Measurements from ENCODE around the gene BLOC1S4.

GRCh38 chr4:6731780-6732179 lies 15.8 kb downstream of the BLOC1S4 start:
- TF ChIP-seq, protein P1, sequence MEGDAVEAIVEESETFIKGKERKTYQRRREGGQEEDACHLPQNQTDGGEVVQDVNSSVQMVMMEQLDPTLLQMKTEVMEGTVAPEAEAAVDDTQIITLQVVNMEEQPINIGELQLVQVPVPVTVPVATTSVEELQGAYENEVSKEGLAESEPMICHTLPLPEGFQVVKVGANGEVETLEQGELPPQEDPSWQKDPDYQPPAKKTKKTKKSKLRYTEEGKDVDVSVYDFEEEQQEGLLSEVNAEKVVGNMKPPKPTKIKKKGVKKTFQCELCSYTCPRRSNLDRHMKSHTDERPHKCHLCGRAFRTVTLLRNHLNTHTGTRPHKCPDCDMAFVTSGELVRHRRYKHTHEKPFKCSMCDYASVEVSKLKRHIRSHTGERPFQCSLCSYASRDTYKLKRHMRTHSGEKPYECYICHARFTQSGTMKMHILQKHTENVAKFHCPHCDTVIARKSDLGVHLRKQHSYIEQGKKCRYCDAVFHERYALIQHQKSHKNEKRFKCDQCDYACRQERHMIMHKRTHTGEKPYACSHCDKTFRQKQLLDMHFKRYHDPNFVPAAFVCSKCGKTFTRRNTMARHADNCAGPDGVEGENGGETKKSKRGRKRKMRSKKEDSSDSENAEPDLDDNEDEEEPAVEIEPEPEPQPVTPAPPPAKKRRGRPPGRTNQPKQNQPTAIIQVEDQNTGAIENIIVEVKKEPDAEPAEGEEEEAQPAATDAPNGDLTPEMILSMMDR (conservative IDR thresholded peaks at IDR 0.05; ENCODE audit: low read depth, low read length): no peak
- TF ChIP-seq EZH2 (IDR thresholded peaks at IDR 0.05; ENCODE audit: low read length, unreplicated experiment): no peak
